ENCODE measurements around the gene GCNT2.
"Not testable (repeated sequence)": the region's sequence is repeated elsewhere in the genome, so short reads cannot be mapped to it uniquely, and the experiment has no call there.

The GCNT2 gene

DNA sequence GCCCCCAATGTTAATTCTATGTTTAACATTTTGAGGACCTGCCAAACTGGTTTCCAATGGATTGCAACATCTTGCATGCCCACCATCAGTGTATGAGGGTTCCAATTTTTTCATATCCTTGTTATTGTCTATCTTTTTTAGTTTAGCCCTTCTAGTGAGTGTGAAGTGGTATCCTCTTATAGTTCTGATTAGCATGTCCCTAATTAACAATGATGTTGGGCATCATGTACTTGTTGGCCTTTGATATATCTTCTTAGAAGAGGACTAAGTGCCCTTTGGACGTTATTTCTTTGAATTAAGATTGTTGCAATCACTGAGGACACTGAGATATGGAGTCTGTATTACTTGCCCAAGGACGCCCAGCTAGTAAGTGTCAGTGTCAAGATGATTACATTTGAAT, 22.3 kb downstream of the GCNT2 start:
- DNase-seq (ENCODE audit: insufficient read length, low spot score) = no peak
- FAIRE-seq = peak; percentile 68

DNA sequence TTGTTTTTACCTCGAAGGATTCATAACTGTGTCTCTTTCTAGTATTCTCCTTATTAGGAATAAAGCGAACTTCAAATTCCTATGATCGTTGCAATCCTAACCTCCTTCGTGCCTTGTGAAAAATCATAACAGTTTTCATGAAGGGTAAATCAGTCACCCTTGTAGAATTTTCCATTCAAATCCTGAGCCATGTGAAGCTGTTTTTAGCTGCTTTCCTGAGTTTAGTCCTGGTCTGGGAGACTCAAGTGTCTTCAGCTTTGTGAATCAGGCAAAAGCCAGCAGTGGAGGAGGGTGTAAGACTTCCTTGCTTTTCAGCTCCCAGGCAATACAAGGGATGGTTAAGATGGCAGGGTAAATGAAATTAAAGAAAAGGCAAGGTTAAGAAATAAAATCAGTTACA, 24.3 kb downstream of the GCNT2 start:
- DNase-seq (ENCODE audit: insufficient read length, low spot score) (no peak), FAIRE-seq (no peak)

DNA sequence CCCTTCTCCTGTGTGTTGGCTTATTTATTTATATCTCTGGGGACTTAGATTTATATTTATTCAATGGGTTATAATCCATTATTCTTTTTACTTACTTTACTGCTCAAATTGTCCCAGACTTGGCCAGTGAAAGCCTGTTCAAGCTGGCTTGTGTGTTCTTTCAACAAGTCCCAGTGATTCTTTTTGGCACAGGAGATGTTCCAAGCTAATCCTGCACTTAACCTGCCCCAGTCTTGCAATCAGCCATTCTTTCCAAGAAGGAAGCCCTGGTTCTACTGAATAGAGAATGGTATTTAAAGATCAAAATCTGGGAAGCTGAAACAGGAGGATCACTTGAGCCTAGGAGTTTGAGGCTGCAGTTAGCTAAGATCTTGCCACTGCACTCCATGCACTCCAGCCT, 26.7 kb downstream of the GCNT2 start:
- no peak for FAIRE-seq

DNA sequence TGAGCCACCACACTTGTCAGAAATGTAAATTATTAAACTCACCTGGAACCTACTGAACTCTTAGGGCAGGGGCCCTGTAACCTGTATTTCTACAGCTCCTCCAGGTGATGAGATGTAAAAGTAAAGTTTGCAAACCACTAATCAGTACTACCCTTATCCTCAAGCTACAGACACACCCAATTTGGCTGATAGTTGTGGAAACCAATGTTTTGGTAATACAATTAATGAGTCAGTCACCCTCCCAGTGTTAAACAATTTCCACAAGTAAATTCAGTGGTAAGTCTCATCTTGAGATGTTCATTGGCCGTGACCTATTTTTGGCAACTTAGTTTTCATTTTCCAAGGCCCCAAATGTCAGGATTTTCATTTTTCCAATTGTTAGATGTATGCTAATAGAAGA, 29.6 kb downstream of the GCNT2 start:
- FAIRE-seq = no peak
- no peak for DNase-seq (ENCODE audit: insufficient read length, low spot score)

More for the DNA sequence above, 26.7 kb downstream of the GCNT2 start:
- no peak for DNase-seq (ENCODE audit: insufficient read length, low spot score)

DNA sequence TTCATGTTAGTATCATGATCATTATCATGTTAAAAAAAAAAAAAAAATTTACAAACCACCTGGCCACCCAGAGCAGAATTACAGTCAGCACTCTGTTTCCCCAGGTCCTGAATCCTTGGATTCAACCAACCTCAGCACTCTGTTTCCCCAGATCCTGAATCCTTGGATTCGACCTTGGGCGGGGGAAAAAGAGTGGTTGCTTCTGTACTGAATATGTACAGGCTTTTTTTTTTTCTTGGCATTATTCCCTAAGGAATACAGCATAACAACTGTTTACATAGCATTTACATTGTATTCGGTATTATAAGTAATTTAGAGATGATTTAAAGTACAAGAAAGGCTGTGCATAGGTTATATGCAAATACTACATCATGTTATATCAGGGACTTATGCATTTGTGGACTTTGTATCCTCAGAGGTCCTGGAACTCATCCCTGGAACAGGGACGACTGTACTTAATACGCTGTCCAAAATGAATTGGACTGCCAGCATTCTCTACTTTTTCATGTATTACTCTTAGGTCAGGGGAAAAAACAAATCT, 31.2 kb downstream of the GCNT2 start:
- DNase-seq (ENCODE audit: insufficient read length, low spot score) (no peak), FAIRE-seq (no peak)

DNA sequence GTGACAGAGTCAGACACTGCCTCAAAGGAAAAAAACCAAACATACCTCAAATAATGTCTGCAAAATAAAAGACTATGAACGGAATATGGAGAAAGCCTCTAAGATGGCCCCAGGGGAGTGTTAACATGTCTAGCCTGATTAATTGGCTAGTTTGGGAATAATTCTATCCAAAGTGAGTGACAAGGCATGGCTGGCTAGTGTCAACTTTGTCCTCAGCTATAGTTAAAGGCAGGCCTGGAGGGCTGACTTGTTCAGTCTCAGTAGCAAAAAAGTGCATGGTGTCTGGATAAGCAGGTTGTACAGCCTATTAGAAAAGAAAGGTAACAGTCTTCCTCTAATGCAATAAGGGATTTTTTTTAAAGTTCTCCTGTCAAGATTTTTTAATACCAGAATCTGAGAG, 32.7 kb downstream of the GCNT2 start:
- FAIRE-seq (no peak), DNase-seq (ENCODE audit: insufficient read length, low spot score) (no peak)

DNA sequence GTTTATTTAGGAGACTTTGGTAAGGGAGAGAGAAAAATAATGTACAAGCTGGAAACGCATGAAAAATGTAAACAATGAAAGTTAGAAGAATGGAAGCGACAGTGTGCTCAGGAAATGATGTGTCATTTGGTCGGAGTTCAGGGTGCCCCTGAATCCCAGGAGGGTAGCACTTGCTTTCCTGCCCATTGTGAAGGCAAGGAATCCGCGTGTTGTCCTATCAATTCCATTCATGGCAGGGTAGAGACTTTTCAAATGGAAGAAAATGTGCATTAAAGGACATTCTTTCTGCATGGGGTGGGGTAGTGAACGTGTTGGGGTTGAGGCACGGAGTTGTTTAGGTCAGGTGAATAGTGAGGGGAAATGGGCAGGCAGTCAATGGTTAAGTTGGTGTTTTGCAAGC, 33.7 kb downstream of the GCNT2 start:
- DNase-seq (ENCODE audit: insufficient read length, low spot score) (no peak), FAIRE-seq (no peak)

DNA sequence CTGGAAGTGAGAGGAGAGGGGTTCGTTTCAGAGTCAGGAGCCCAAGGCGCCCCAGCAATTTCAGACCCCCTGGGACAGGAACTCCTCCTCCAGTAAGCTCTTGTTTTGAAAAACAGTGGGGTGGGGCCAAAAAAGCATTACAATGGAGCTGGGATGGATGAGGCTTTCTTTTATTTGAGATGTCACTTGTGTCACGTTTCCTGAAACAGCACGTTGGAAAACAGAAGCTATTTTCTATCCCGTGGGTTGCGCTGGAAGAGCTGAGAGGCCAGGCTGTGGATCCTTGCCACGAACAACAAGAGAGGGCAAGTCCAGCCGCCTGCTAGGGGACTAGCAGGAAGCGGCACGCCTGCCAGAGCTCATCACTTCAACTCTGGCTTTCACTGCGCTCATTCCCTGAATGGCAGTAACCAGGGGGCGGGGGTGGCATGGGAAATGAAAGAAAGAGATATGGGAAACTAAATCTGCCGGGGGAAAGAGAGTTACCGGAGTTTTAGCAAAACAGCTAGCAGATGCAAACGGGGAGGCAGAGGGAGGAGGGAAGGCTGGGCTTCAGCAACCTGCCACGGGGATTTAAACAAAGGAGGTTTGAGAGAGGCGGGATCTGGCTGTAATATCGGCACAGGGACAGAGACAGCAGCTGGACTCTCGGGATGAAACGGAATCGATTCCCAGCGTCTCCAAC, 34.6 kb downstream of the GCNT2 start:
- DNase-seq (ENCODE audit: insufficient read length, low spot score) (no peak), FAIRE-seq (no peak)

DNA sequence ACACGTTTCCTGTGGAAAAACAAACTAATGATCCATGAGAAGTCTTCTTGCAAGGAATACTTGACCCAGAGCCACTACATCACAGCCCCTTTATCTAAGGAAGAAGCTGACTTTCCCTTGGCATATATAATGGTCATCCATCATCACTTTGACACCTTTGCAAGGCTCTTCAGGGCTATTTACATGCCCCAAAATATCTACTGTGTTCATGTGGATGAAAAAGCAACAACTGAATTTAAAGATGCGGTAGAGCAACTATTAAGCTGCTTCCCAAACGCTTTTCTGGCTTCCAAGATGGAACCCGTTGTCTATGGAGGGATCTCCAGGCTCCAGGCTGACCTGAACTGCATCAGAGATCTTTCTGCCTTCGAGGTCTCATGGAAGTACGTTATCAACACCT, 35.4 kb downstream of the GCNT2 start:
- FAIRE-seq (no peak), DNase-seq (ENCODE audit: insufficient read length, low spot score) (no peak)

DNA sequence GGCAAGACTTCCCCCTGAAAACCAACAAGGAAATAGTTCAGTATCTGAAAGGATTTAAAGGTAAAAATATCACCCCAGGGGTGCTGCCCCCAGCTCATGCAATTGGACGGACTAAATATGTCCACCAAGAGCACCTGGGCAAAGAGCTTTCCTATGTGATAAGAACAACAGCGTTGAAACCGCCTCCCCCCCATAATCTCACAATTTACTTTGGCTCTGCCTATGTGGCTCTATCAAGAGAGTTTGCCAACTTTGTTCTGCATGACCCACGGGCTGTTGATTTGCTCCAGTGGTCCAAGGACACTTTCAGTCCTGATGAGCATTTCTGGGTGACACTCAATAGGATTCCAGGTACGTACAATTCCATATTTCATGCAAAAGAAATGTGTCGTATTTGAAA, 35.8 kb downstream of the GCNT2 start:
- no peak for FAIRE-seq

DNA sequence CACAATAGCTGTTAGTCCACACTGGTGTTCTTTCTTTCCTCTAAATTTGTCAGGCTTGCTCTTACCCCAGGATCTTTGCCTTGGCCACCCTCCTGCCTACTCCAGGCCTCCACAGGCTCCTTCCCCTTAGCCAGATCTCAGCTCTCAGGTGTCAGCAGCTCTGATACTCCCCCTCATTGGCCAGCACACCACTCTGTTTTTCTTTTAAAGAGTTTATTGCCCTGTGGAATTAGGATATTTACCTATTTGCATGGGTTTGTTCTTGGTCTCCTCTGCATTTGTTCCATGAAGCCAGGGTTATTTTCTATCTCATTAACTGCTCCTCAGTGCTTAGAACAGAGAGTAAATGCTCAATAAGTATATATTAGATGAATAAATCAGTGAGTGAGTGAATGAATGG, 36.8 kb downstream of the GCNT2 start:
- DNase-seq (ENCODE audit: insufficient read length, low spot score) = no peak
- no peak for FAIRE-seq

More for the DNA sequence above, 35.8 kb downstream of the GCNT2 start:
- DNase-seq (ENCODE audit: insufficient read length, low spot score) = no peak

DNA sequence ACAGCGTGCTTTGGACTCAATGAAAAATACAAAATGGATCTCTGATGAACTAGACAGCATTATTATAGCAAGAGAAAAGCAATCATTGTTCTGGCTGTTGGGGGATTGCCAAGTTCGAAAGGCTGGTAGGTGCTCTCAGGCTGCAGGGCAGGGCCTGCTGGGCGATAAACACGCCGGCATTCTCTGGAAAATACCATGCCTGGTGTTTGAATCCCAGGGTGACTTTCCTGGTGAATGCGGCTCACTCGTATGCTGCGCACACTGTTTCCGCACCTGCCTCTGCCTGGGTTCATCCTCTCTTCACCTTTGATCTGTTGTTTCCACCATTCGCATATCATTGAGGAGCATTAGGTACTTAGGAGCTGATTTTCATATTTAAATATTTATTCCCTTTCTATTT, 37.4 kb downstream of the GCNT2 start:
- no peak for FAIRE-seq

DNA sequence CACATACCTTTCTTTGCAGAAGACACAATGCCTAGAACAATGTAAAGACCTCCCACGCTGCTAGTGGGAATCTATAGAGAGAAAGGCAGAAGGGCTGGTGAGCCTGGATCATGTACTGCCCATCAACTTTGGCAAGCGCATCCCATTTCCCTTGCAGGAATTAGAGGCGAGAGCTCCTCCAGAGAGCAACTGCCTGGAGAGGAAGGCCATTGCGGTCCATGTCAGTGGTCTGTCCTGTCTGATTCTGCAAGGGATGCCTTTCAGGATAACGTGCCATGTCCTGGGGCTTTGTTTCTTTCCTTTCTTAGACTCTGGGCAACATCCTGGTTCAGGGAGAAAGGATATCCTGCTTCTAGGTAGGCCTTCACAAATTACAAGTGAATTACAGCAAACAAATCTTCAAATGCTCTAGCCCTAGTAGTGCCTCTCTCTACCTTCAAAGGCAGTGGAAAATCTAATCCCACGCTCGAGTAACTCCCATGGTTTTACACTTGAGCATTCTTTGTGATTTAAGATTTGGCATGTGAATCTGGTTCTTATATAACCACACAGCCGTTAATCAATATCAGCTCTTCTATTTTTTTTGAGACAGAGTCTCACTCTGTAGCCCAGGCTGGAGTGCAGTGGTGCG, 38.5 kb downstream of the GCNT2 start:
- no peak for FAIRE-seq
- no peak for DNase-seq (ENCODE audit: insufficient read length, low spot score)

More for the DNA sequence above, 37.4 kb downstream of the GCNT2 start:
- DNase-seq (ENCODE audit: insufficient read length, low spot score) = no peak

DNA sequence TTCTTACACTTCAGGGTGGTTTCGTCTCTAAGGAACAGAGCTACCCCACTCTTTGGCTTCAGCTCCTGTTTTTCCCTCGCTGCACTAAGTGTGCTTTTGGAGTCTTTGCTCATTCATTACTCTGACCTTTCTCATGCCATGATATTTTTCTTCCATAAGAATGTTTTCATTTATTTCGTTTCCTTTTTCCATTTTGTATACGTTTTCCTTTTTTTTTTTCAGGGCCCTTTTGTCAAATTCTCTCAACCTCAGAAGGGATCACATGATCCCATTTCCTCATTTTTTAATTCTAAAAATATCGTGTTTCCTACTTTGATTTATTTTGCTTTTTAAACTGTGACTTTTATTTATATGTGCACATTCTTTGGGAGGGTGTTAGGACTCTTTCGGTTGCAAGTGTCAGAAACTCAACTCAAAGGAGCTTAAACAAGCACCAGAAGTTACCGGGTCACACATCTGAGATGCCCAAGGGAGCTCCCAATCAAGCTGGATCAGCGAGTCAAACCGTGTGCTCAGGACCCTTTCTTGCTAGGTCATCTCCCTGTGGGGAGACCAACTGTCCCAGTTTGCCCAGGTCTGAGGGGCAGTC, 40.6 kb downstream of the GCNT2 start:
- DNase-seq (ENCODE audit: insufficient read length, low spot score) = no peak
- no peak for FAIRE-seq

DNA sequence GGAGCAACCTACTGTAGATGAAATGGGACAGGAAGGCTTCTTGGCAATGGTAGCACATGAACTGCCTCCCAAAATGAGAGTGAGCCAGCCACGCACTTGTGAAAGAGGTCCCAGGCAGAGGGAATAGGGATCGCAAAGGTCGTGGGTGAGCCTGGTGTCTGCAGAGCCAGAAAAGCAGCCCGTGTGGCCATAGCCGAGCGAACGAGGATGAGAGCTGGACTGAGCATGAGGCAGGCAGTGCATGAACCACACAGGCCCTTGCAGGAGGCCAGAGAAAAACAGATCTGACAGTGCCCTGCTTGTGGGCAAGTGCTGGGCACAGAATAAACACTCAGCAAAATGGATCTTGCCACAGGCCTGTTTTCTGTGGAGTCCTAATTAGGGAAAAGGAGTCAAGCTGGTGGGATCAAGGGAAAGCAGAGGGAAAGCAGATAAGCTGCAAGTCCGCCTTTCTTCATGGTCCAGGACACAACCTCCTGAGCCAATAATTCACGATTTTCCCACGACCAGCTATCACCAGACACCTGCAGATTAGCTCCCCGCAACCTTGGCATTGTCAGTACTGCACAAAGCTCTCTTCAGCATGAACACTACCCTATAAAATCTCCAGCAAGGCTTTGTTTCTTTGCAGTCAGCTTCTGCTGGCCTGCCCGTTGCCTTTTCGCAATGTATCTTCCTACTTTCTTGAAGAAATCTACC, 44.0 kb downstream of the GCNT2 start:
- no peak for FAIRE-seq

DNA sequence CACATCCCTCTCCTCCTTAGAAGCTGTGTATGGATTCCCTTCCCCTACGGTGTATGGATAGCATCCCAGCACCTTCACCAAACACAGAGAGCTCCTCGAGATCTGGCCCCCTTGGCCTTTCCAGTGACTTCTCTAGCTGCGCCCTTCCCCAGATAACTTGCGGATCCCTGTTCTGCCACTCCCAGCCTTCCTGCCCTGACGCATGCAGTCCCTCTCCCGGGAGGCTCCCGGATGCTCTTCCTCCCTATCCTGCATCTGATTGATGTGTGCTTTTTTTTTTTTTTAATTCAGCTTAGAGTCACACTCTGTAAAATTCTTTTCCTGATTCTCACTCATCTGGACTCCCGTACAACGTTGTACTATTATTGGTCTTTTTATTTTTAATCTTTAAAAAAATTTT, 44.8 kb downstream of the GCNT2 start:
- DNase-seq (ENCODE audit: insufficient read length, low spot score) (no peak), FAIRE-seq (no peak)

More for the DNA sequence above, 44.0 kb downstream of the GCNT2 start:
- no peak for DNase-seq (ENCODE audit: insufficient read length, low spot score)

DNA sequence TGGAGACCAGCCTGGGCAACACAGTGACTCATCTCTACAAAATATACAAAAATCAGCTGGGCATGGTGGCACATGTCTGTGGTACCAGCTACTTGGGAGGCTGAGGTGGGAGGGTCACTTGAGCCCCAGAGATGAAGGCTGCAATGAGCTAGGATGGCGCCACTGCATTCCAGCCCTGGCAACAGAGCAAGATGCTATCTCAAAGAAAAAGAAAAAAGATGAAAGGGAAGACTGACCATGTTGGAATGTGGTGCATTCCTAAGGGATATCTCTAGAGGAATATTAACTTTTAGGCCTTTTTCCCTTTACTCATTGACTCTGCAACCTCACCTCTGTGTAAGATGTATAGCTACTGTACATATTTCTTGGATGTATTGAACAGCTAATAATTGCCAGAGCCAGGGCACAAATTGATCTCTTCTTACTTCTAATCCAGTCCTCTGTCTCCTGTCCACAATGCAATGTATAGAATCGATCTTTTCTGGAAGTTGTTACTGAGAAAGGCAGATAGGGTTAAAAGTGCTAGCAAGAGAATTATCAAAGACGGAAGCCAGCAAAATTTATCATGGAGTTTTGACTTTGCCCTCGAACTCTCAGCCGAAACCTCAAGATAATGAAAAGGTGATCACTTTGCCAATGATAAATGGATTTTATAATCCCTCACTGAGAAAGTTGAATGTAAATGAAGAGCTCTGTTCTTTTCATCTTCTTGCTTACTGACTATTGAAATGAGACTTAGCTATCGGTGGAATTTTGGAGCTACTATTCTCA, 46.3 kb downstream of the GCNT2 start:
- no peak for FAIRE-seq
- DNase-seq (ENCODE audit: insufficient read length, low spot score) = no peak

DNA sequence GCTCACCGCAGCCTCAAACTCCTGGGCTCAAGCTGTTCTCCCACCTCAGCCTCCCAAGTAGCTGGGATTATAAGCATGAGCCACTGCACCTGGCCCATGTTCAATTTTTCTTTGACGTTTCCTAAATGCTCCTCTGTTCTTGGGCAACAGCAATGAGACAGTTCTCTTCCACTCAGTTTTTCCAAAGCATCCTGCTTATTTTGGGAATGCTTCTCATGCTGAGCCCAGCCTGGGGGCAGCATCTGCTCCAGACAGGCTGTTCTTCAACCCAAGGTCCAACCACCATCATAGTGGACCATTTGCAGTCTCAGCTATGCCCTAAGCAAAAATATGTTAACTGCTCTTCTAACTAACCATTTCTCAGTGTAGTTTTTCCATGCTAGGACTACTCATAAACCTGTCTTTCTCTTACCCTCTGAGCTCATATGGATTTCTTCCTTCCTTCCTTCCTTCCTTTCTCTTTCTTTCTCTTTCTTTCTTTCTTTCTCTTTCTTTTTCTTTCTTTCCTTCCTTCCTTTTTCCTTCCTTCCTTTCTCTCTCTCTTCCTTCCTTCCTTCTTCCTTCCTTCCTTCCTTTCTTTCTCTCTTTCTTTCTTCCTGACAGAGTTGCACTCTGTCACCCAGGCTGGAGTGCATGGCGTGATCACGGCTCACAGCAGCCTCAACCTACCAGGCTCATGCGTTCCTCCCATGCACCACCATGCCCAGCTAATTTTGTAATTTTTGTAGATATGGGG, 48.4 kb downstream of the GCNT2 start:
- DNase-seq (ENCODE audit: insufficient read length, low spot score) (no peak), FAIRE-seq (no peak)

DNA sequence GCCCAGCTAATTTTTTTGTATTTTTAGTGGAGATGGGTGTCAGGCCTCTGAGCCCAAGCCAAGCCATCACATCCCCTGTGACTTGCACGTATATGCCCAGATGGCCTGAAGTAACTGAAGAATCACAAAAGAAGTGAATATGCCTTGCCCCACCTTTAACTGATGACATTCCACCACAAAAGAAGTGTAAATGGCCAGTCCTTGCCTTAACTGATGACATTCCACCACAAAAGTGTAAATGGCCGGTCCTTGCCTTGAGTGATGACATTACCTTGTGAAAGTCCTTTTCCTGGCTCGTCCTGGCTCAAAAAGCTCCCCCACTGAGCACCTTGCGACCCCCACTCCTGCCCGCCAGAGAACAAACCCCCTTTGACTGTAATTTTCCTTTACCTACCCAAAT, 54.4 kb downstream of the GCNT2 start:
- DNase-seq (ENCODE audit: insufficient read length, low spot score); FAIRE-seq: not testable (repeated sequence)

DNA sequence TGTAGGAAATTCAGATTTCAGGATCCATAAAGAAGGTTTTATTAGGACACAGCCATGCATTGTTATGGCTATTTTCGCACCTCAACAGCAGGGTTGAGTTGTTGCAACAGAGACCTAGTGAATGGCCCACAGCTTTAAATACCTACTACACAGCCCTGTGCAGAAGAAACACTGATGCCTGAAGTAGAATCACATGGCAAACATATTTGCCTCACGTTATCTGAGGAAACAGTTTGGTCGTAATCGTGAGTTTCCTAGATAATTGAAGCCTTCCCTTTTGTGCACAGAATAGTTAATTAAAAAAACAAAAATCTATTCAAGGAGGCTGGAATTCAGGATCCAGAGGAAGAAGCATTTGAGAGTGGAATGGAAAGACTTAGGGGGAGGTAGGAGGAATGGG, 55.1 kb downstream of the GCNT2 start:
- no peak for DNase-seq (ENCODE audit: insufficient read length, low spot score)
- no peak for FAIRE-seq
